Measurements from ENCODE around the gene ZNF18. TPM values are rescaled to one million over a fixed set of nuclear protein-coding genes. Genes with fewer than 3 reads are reported as not detected.
"Not testable (repeated sequence)": the region's sequence is repeated elsewhere in the genome, so short reads cannot be mapped to it uniquely, and the experiment has no call there.

ZNF18 gene
- total RNA-seq, 1 donor from 2014 or later, result 11.8 TPM

DNA sequence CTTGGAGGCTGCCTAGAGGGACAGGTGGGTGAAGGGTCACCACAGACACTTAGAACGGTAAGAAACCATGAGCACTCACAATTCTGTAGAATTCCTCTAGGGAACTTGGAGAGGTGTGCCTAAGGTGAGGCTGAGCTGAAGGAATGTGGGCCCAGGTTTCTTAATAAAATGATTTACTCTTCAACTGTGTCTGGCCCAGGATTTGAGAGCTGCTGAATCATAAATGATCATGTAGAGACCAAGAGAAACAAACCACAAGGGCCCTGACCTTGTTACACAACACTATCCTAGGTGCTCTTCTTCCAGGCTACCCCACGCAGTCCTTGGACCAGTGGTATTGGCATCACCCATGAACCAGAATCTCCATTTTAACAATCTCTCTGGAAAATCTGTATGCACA is 27.7 kb downstream of the ZNF18 start:
- H3K36me3 Mint-ChIP-seq (ENCODE audit: low read depth), result peaks cover 28% of the 10 kb centered on the region
- DNase-seq (ENCODE audit: low spot score), result no peak

DNA sequence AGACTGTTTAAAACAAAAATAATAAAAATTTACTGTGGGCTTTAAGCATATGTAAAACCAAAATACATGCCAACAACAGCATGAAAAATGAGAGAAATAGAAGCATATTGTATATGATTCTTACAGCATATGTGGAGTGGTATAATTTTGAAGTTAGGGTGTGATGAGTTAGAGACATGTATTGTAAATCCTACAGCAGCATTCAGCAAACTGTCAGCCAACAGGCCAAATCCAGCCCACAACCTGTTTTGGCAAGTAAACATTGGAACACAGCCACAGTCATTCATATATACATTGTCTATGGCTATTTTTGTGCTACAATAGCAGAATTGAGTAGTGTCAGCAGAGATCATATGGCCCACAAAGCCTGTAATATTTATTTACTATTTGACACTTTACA is 42.3 kb downstream of the ZNF18 start:
- Mint-ChIP-seq H3K36me3 (ENCODE audit: low read depth) (peaks cover 21% of the 10 kb centered on the region), H3K4me3 (ENCODE audit: unreplicated experiment) (no peak overlapping the region), H3K27me3 (ENCODE audit: low read depth) (no peaks in the 10 kb centered on the region), H3K27ac (ENCODE audit: unreplicated experiment) (no peak overlapping the region), H3K9me3 (ENCODE audit: low read depth) (peaks cover 23% of the 10 kb centered on the region), H3K4me1 (ENCODE audit: low read depth) (no peaks in the 10 kb centered on the region)
- DNase-seq (ENCODE audit: low spot score), result no peak
- TF ChIP-seq, protein P1, sequence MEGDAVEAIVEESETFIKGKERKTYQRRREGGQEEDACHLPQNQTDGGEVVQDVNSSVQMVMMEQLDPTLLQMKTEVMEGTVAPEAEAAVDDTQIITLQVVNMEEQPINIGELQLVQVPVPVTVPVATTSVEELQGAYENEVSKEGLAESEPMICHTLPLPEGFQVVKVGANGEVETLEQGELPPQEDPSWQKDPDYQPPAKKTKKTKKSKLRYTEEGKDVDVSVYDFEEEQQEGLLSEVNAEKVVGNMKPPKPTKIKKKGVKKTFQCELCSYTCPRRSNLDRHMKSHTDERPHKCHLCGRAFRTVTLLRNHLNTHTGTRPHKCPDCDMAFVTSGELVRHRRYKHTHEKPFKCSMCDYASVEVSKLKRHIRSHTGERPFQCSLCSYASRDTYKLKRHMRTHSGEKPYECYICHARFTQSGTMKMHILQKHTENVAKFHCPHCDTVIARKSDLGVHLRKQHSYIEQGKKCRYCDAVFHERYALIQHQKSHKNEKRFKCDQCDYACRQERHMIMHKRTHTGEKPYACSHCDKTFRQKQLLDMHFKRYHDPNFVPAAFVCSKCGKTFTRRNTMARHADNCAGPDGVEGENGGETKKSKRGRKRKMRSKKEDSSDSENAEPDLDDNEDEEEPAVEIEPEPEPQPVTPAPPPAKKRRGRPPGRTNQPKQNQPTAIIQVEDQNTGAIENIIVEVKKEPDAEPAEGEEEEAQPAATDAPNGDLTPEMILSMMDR (IDR thresholded peaks at IDR 0.05), result no peak

More for the DNA sequence above, 27.7 kb downstream of the ZNF18 start:
- peaks cover 3% of the 10 kb centered on the region for H3K4me1 Mint-ChIP-seq (ENCODE audit: low read depth)
- no peak overlapping the region for H3K27ac Mint-ChIP-seq (ENCODE audit: unreplicated experiment)
- H3K4me3 Mint-ChIP-seq (ENCODE audit: unreplicated experiment), result no peak overlapping the region
- H3K27me3 Mint-ChIP-seq (ENCODE audit: low read depth), result no peaks in the 10 kb centered on the region
- H3K9me3 Mint-ChIP-seq (ENCODE audit: low read depth), result peaks cover 32% of the 10 kb centered on the region
- TF ChIP-seq, protein P1 (IDR thresholded peaks at IDR 0.05), result no peak

DNA sequence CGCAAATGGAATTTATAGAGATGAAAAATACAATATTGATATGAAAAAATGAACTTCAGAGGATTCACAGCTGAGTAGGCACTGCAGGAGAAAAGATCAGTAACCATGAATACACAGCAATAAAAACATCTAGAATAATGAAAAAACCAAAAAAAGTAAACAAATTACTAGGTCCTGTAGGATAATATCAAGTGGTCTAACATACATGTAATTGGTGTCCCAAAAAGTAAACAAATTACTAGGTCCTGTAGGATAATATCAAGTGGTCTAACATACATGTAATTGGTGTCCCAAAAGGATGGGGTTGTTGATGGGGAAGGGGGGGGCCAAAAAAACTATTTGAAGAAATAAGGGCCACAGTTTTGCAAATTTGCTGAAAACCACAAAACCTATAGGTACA is 43.4 kb downstream of the ZNF18 start:
- H3K9me3 Mint-ChIP-seq (ENCODE audit: low read depth), result peaks cover 23% of the 10 kb centered on the region
- H3K4me1 Mint-ChIP-seq (ENCODE audit: low read depth), result peaks cover 2% of the 10 kb centered on the region
- H3K4me3 Mint-ChIP-seq (ENCODE audit: unreplicated experiment), result no peak overlapping the region
- no peaks in the 10 kb centered on the region for H3K27me3 Mint-ChIP-seq (ENCODE audit: low read depth)
- TF ChIP-seq, protein P1 (IDR thresholded peaks at IDR 0.05), result no peak
- no peak overlapping the region for H3K27ac Mint-ChIP-seq (ENCODE audit: unreplicated experiment)
- H3K36me3 Mint-ChIP-seq (ENCODE audit: low read depth), result peaks cover 21% of the 10 kb centered on the region
- no peak for DNase-seq (ENCODE audit: low spot score)

DNA sequence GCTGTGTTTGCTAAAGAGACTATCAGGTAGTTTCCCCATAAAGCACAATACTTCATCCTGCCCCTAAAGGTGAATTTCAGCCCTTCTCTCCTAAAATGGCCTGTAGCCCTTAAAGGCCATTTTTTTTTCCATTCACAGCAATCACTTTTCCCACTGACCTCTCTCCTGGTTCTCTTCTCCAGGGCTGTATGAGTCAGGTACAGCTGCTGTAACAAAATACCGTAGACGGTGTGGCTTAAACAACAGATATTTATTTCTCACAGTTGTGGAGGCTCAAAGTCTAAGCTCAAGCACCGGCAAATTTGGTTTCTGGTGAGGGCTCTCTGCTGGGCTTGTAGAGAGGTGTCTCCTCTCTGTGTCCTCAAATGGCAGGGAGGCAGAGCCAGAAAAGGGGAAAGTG is 44.7 kb downstream of the ZNF18 start:
- peaks cover 23% of the 10 kb centered on the region for H3K9me3 Mint-ChIP-seq (ENCODE audit: low read depth)
- no peak for DNase-seq (ENCODE audit: low spot score)
- H3K4me3 Mint-ChIP-seq (ENCODE audit: unreplicated experiment), result no peak overlapping the region
- no peak overlapping the region for H3K27ac Mint-ChIP-seq (ENCODE audit: unreplicated experiment)
- H3K27me3 Mint-ChIP-seq (ENCODE audit: low read depth), result no peaks in the 10 kb centered on the region
- peaks cover 21% of the 10 kb centered on the region for H3K36me3 Mint-ChIP-seq (ENCODE audit: low read depth)
- peaks cover 7% of the 10 kb centered on the region for H3K4me1 Mint-ChIP-seq (ENCODE audit: low read depth)
- TF ChIP-seq, protein P1 (IDR thresholded peaks at IDR 0.05), result no peak

DNA sequence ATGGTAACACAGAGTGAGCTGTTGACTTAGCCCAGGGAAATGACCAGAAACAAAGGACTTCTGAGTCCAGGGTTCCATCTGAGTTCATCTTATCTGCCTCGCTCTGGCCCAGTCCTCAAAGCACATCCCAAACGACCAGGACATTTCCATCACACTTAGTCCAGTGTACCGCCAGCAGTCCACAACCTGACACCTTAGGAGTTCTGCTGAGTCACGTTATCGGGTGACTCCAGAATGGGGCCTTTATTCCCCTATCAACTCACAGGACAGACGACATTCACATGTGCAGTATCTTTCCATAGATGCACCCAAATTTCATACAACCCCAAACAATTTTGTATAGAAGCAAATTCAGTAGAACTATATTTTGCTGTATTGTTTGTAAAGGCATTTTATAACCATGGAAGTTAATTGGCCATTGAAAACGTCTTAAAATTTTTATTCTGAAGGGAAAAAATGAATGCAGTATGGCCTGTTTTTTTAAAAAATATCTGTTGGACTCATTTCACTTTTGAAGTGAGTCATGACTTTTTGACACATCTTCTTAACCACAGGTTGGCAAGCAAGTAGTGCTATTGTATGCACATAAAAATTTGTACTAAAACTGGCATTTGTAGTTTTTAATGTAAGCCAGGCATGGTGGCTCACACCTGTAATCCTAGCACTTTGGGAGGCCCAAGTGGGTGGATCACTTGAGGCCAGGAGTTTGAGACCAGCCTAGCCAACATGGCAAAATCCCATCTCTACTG is 46.3 kb downstream of the ZNF18 start:
- Mint-ChIP-seq H3K27me3 (ENCODE audit: low read depth) (no peaks in the 10 kb centered on the region), H3K4me3 (ENCODE audit: unreplicated experiment) (no peak overlapping the region), H3K4me1 (ENCODE audit: low read depth) (peaks cover 7% of the 10 kb centered on the region), H3K36me3 (ENCODE audit: low read depth) (peaks cover 15% of the 10 kb centered on the region), H3K9me3 (ENCODE audit: low read depth) (peaks cover 19% of the 10 kb centered on the region), H3K27ac (ENCODE audit: unreplicated experiment) (no peak overlapping the region)
- DNase-seq (ENCODE audit: low spot score), result no peak
- TF ChIP-seq, protein P1 (IDR thresholded peaks at IDR 0.05), result no peak

DNA sequence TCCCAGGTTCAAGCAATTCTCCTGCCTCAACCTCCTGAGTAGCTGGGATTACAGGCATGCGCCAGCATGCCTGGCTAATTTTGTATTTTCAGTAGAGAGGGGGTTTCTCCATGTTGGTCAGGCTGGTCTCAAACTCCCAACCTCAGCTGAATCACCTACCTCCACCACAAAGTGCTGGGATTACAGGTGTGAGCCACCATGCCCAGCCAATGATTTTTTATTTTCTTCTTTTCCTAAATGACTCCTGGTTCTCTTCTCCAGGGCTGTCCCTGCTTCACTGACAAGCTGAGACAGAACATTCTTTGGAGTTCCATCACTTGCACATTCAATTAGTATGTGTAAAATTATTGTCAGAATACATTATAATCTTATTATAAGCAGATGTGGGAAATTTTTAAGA is 47.7 kb downstream of the ZNF18 start:
- H3K27me3 Mint-ChIP-seq (ENCODE audit: low read depth); H3K27ac Mint-ChIP-seq (ENCODE audit: unreplicated experiment); DNase-seq (ENCODE audit: low spot score); H3K4me3 Mint-ChIP-seq (ENCODE audit: unreplicated experiment): not testable (repeated sequence)
- Mint-ChIP-seq H3K9me3 (ENCODE audit: low read depth) (peaks cover 11% of the 10 kb centered on the region), H3K4me1 (ENCODE audit: low read depth) (peaks cover 11% of the 10 kb centered on the region), H3K36me3 (ENCODE audit: low read depth) (peaks cover 12% of the 10 kb centered on the region)

Data from chondrocyte (in vitro differentiated cells).